OCI-LY1 (cell line): Measurements from ENCODE around the gene ARGLU1.

ENCODE experiments used
- H2AFZ ChIP-seq: fragments of 200-600 bp; sonication (generic), shearing (Covaris generic); 2 replicates; pipeline ENCODE4 v1.6.0; 2014; ENCODE audit warnings: antibody characterized with exemption, mild to moderate bottlenecking, low read length
- H3F3A ChIP-seq: fragments of 200-600 bp; sonication (generic), shearing (Covaris generic); 2 replicates; pipeline ENCODE4 v1.6.0; 2014; ENCODE audit warnings: mild to moderate bottlenecking, antibody characterized with exemption, low read length, moderate library complexity; ENCODE audit not compliant: insufficient read depth
- H3K27ac ChIP-seq: fragments of 200-600 bp; sonication (generic); 2 replicates; pipeline ENCODE4 v1.5.1; 2014; ENCODE audit warnings: low read length, mixed run types, mild to moderate bottlenecking, low read depth; ENCODE audit not compliant: poor library complexity, severe bottlenecking
- H3K27me3 ChIP-seq: fragments of 200-600 bp; sonication (generic); 2 replicates; pipeline ENCODE4 v1.6.0; 2014; ENCODE audit warnings: antibody characterized with exemption, mild to moderate bottlenecking, low read length, moderate library complexity; ENCODE audit not compliant: insufficient read depth
- H3K36me3 ChIP-seq: fragments of 200-600 bp; sonication (generic); 2 replicates; pipeline ENCODE4 v1.6.1; 2014; ENCODE audit warnings: mild to moderate bottlenecking, antibody characterized with exemption, low read length, moderate library complexity, mixed read lengths; ENCODE audit not compliant: insufficient read depth
- H3K4me1 ChIP-seq: fragments of 200-600 bp; sonication (generic); 2 replicates; pipeline ENCODE4 v1.5.1; 2014; ENCODE audit warnings: mild to moderate bottlenecking, low read length, moderate library complexity; ENCODE audit not compliant: insufficient read depth, severe bottlenecking
- H3K4me2 ChIP-seq: fragments of 200-600 bp; sonication (generic), shearing (Covaris generic); 2 replicates; pipeline ENCODE4 v1.6.1; 2014; ENCODE audit warnings: low read length
- H3K4me3 ChIP-seq: fragments of 200-600 bp; sonication (generic); 2 replicates; pipeline ENCODE4 v1.5.1; 2014; ENCODE audit warnings: low read length, low read depth, mild to moderate bottlenecking, mixed read lengths; ENCODE audit not compliant: poor library complexity, severe bottlenecking
- H3K79me2 ChIP-seq: fragments of 200-600 bp; shearing (Covaris generic); 2 replicates; pipeline ENCODE4 v1.6.1; 2016; ENCODE audit warnings: mixed run types, low read length, mixed read lengths; ENCODE audit not compliant: insufficient read depth
- H3K9ac ChIP-seq: fragments of 200-600 bp; sonication (generic), shearing (Covaris generic); 2 replicates; pipeline ENCODE4 v1.6.1; 2014; ENCODE audit warnings: mild to moderate bottlenecking, low read length, mixed read lengths
- H3K9me2 ChIP-seq: fragments of 200-600 bp; sonication (generic), shearing (Covaris generic); 2 replicates; pipeline ENCODE4 v1.6.1; 2014; ENCODE audit warnings: low read depth, mild to moderate bottlenecking, low read length, mixed read lengths
- H3K9me3 ChIP-seq: fragments of 200-600 bp; shearing (Covaris generic); 2 replicates; pipeline ENCODE4 v1.6.1; 2014; ENCODE audit warnings: low read length, mixed read lengths
- H4K20me1 ChIP-seq: fragments of 200-600 bp; sonication (generic), shearing (Covaris generic); 2 replicates; pipeline ENCODE4 v1.6.0; 2016; ENCODE audit warnings: mild to moderate bottlenecking, low read length; ENCODE audit not compliant: insufficient read depth
- CTCF ChIP-seq: fragments of 200-600 bp; sonication (generic), shearing (Covaris generic); IDR thresholded peaks from 2 replicates; pipeline ENCODE4 v1.5.1; 2017; ENCODE audit warnings: mild to moderate bottlenecking, antibody characterized with exemption, low read length, moderate library complexity, mixed read lengths
- EZH2 ChIP-seq: fragments of 200-600 bp; sonication (generic), shearing (Covaris generic); IDR thresholded peaks from 2 replicates; pipeline ENCODE4 v1.8.0; 2017; ENCODE audit warnings: borderline replicate concordance, mixed run types, mild to moderate bottlenecking, antibody characterized with exemption, low read length, moderate library complexity, mixed read lengths

ARGLU1 gene

GRCh38 chr13:106533101-106533942 is 34.6 kb downstream of the ARGLU1 start:
- no peak overlapping the region for H2AFZ ChIP-seq

GRCh38 chr13:106532111-106532929 is 35.6 kb downstream of the ARGLU1 start:
- H3K36me3 ChIP-seq: no peaks in the 10 kb centered on the region

More at GRCh38 chr13:106533101-106533942, 34.6 kb downstream of the ARGLU1 start:
- Histone ChIP-seq H3K4me1 (peaks cover 4% of the 10 kb centered on the region), H3K4me3 (no peak overlapping the region), H4K20me1 (no peaks in the 10 kb centered on the region; the same call in 1 of the 2 replicates), H3K9ac (no peak overlapping the region), H3K9me2 (no peaks in the 10 kb centered on the region), H3K36me3 (no peaks in the 10 kb centered on the region), H3K9me3 (no peaks in the 10 kb centered on the region), H3K79me2 (no peaks in the 10 kb centered on the region), H3K27me3 (no peaks in the 10 kb centered on the region), H3K4me2 (0 out of 2 replicates have a peak overlapping the region, but pooled peaks have one; percentile 6), H3K27ac (no peak overlapping the region), H3F3A (peaks cover 14% of the 10 kb centered on the region; the same call in 1 of the 2 replicates)
- TF ChIP-seq EZH2 (no peak), CTCF (0 out of 2 replicates have a peak, but pooled peaks have one; percentile 10)

More at GRCh38 chr13:106532111-106532929, 35.6 kb downstream of the ARGLU1 start:
- Histone ChIP-seq H3K9me2 (no peaks in the 10 kb centered on the region), H3K4me2 (no peak overlapping the region), H3K9ac (no peak overlapping the region), H3K9me3 (no peaks in the 10 kb centered on the region), H3K4me3 (no peak overlapping the region), H3F3A (peaks cover 5% of the 10 kb centered on the region; the same call in 1 of the 2 replicates), H3K27ac (no peak overlapping the region), H3K79me2 (no peaks in the 10 kb centered on the region), H3K4me1 (peaks cover 4% of the 10 kb centered on the region), H2AFZ (no peak overlapping the region), H3K27me3 (no peaks in the 10 kb centered on the region), H4K20me1 (no peaks in the 10 kb centered on the region; the same call in 1 of the 2 replicates)
- TF ChIP-seq CTCF: no peak
- no peak for TF ChIP-seq EZH2
